Measurements from ENCODE around the gene CSF3. TPM values are rescaled to one million over a fixed set of nuclear protein-coding genes. Genes with fewer than 3 reads are reported as not detected.
A peak's percentile ranks its signal among the peaks of the same experiment; 100 is the strongest.

The CSF3 gene
- total RNA-seq, 4 donors from 2014 or later = 4.0 TPM; not detected in 3

DNA sequence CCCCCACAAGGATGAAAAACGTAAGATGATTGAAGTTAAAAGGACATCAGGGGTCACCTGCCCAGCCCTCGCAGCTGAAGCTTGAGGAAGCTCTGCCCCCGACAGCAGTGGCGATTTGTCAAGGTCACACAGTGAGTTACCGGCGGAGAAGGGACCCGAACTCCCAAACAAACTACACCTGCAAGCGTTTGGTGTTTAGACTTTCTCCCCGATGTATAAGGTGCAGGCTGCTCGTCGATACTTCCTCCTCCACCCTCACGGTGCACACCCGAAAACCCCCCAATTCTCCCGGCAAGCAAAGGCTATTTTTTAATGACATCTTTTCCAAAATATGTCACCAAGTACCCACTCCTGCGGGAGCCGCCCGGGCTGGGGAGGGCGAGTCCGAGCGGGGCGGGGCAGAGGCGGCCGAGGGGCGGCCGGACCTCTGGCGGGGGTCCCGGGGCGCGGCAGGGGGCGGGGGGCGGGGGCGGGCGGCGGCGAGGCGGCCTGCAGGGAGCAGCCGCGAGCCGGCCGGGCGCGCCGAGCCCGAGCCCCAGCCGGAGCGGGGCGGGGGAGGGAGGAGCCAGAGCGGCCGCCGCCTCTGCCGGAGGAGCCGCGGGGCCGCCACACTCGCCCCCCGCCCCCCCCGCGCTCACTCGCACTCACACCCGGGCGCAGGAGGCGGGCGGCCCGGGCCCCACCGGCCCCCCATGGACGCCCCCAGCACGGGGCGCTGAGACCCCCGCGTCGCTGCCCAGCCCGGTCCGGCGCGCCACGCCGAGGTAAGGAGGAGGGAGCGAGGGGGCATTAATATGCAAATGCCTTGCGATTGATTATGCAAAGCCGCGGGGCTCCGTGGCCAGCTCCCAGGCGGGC, 47.3 kb downstream of the CSF3 start, which contains the start of gene THRA:
Gene THRA, plus strand, starts transcription at position 637 of the 858 bp plus-strand sequence. CDS start 11,524 bp downstream, outside the sequence.
- H3K4me1 ChIP-seq = peaks cover 29 to 92% (median 51%) of the 10 kb centered on the region in 3 donors
- TF ChIP-seq, protein P1, sequence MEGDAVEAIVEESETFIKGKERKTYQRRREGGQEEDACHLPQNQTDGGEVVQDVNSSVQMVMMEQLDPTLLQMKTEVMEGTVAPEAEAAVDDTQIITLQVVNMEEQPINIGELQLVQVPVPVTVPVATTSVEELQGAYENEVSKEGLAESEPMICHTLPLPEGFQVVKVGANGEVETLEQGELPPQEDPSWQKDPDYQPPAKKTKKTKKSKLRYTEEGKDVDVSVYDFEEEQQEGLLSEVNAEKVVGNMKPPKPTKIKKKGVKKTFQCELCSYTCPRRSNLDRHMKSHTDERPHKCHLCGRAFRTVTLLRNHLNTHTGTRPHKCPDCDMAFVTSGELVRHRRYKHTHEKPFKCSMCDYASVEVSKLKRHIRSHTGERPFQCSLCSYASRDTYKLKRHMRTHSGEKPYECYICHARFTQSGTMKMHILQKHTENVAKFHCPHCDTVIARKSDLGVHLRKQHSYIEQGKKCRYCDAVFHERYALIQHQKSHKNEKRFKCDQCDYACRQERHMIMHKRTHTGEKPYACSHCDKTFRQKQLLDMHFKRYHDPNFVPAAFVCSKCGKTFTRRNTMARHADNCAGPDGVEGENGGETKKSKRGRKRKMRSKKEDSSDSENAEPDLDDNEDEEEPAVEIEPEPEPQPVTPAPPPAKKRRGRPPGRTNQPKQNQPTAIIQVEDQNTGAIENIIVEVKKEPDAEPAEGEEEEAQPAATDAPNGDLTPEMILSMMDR (IDR thresholded peaks at IDR 0.05) = peak in 1 of 6 experiments; percentile 3
- peak in 1 of 4 donors; percentile 43 for TF ChIP-seq POLR2A (IDR thresholded peaks at IDR 0.05)
- 2 to 11% methylated on average over 8 to 12 of the region's 83 CpGs for WGBS, 2 donors
- no peaks in the 10 kb centered on the region for H3K27me3 ChIP-seq
- H3K4me3 ChIP-seq = peak within 1 kb of the TSS; percentile 88 to 100 (median 100)
- no peak for DNase-seq
- no peaks in the 10 kb centered on the region for H3K36me3 ChIP-seq
- no peaks in the 10 kb centered on the region for H3K9me3 ChIP-seq
- peak within 1 kb of the TSS; percentile 93 to 98 (median 95) for H3K27ac ChIP-seq
- intact Hi-C loops (cut with DNase I) = loop anchor here (10.0 kb wide), 1 partner anchor 52 kb away; no protein-coding TSS in a partner anchor

- H3K9me3 ChIP-seq = no peaks in the 10 kb centered on the region
- H3K4me3 ChIP-seq = peak overlapping the region; percentile 88 to 100 (median 100)
- intact Hi-C loops (cut with DNase I) = loop anchor here (10.0 kb wide), 1 partner anchor 52 kb away; no protein-coding TSS in a partner anchor
- H3K27me3 ChIP-seq = no peaks in the 10 kb centered on the region
- H3K27ac ChIP-seq = peak overlapping the region; percentile 93 to 98 (median 95)
- TF ChIP-seq, protein P1 (IDR thresholded peaks at IDR 0.05) = no peak
- TF ChIP-seq POLR2A (IDR thresholded peaks at IDR 0.05) = peak in 2 of 4 donors; percentile 38 to 40
- H3K36me3 ChIP-seq = no peaks in the 10 kb centered on the region
- WGBS, 2 donors = 0% methylated on average over 1 to 5 of the region's 42 CpGs
- DNase-seq = no peak
- peaks cover 28 to 92% (median 53%) of the 10 kb centered on the region in 3 donors for H3K4me1 ChIP-seq
Measured at GRCh38 chr17:40063187-40063771, 48.0 kb downstream of the CSF3 start.

DNA sequence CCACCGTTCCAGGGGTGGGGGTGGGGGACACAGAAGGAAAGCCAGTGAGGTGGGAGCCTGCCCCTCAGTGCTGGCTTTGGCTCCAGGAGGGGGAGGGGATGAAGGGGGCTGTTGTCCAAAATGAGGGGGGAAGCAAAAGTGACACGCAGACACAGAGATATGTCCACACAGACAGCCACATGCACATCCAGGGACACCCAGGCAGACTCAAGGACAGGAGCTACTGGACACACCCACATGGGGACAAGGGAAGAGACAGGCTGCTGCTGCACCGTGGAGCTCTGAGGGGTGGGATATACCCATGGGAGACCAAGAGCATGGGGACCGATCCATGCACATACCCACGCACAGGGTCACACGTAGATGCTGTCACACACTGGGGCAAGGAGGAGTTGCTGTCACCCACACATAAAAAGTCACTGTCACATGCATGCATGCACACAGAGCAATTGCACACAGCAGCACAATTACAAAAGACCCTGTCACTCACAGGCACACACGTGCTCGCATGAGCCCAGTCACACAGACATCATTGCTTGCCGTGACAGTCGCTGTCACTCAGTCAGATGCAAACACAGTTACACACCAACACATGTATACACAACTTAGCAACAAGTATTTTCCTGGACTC, 48.8 kb downstream of the CSF3 start:
- Histone ChIP-seq H3K4me1 (peaks cover 34 to 92% (median 54%) of the 10 kb centered on the region in 3 donors), H3K27ac (peak overlapping the region; percentile 93 to 98 (median 95)), H3K9me3 (no peaks in the 10 kb centered on the region), H3K27me3 (no peaks in the 10 kb centered on the region), H3K4me3 (peak overlapping the region; percentile 88 to 100 (median 100)), H3K36me3 (no peaks in the 10 kb centered on the region)
- DNase-seq = no peak
- intact Hi-C loops (cut with DNase I) = loop anchor here (10.0 kb wide), 1 partner anchor 51 kb away; no protein-coding TSS in a partner anchor
- WGBS, 2 donors = 14 to 24% methylated on average over 8 to 10 of the region's 10 CpGs
- TF ChIP-seq POLR2A (IDR thresholded peaks at IDR 0.05) = no peak
- TF ChIP-seq, protein P1 (IDR thresholded peaks at IDR 0.05) = no peak

DNA sequence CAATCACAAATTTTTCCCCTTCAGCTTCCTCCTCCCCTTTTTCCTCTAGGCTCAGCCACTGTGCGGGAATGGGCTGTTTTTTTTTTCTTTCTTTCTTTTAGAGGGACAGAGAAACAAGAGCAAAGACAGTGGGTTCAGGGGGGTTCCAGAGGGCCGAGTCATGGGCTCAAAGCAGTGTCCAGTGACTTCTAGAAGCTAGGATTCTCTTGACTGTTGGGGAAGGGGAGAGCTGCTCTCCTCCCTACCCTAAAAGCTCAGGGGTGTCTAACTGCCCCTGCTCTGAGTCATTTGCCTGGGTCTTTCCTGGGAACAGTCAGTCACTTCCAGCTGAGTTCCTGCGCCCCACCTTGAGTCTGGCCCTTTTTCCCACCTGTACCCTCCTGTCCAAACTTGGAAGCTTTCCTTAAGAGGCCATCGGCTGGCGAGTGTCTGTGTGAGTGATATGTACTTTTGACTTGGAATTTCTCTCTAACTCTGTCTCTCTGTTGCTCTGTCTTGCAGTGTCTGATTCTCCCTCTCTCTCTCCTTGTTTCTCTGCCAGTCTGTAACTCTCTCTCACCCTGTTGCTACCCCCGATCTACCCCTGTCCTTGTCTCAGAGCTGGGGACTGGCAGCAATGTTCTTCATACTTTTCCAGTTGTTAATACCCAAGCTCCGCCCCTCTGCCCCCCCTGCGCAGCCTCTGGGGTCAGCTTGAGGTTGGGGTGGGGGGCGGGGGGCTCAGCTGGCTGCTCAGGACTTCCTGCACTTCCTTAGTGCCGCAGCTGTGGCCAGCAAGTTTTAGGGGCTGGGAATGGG, 49.9 kb downstream of the CSF3 start:
- Histone ChIP-seq H3K27ac (peak overlapping the region; percentile 51 to 98 (median 94)), H3K9me3 (no peaks in the 10 kb centered on the region), H3K4me1 (peaks cover 46 to 93% (median 64%) of the 10 kb centered on the region in 3 donors), H3K27me3 (no peaks in the 10 kb centered on the region), H3K36me3 (no peaks in the 10 kb centered on the region), H3K4me3 (peak overlapping the region in 3 of 4 donors; percentile 88 to 100 (median 100))
- intact Hi-C loops (cut with DNase I) = loop anchor here (10.0 kb wide), 1 partner anchor 50 kb away; no protein-coding TSS in a partner anchor
- TF ChIP-seq, protein P1 (IDR thresholded peaks at IDR 0.05) = no peak
- TF ChIP-seq POLR2A (IDR thresholded peaks at IDR 0.05) = no peak
- no peak for DNase-seq
- 15 to 20% methylated on average over 8 of the region's 10 CpGs for WGBS, 2 donors

Measured in esophagus squamous epithelium (tissue), 5 donors.